Left lung (tissue), 10 donors: ENCODE results near the gene RFC1. TPM values are rescaled to one million over a fixed set of nuclear protein-coding genes. Genes with fewer than 3 reads are reported as not detected.

Experiments
- ATAC-seq: fragments of 200-7000 bp; cut with Tn5 transposase; one replicate; pipeline ENCODE4 v1.9.1; 2020; ENCODE audit warnings: moderate library complexity
- DNase-seq, 4 donors: peaks; one replicate each; pipeline ENCODE4 v3.0.0-alpha.2; 2013 to 2020
- H3K27ac ChIP-seq, 2 donors: fragments of 200-600 bp; sonication (generic) in 1 of 2; one replicate each; pipeline versions ENCODE4 v1.5.0 to v1.8.0; 2020 to 2021
- H3K27me3 ChIP-seq, 2 donors: fragments of 200-600 bp; sonication (generic) in 1 of 2; one replicate each; pipeline versions ENCODE4 v1.5.0 to v1.8.0; 2020 to 2021
- H3K36me3 ChIP-seq, 2 donors: fragments of 200-600 bp; sonication (generic) in 1 of 2; one replicate each; pipeline versions ENCODE4 v1.5.0 to v1.8.0; 2020 to 2021
- H3K4me1 ChIP-seq, 2 donors: fragments of 200-600 bp; one replicate each; pipeline ENCODE4 v1.8.0; 2021
- H3K4me3 ChIP-seq, 2 donors: fragments of 200-600 bp; sonication (generic) in 1 of 2; one replicate each; pipeline versions ENCODE4 v1.5.0 to v1.8.0; 2020 to 2021; ENCODE audit warnings: mild to moderate bottlenecking in 1 of 2
- H3K9me3 ChIP-seq, 2 donors: fragments of 200-600 bp; sonication (generic) in 1 of 2; one replicate each; pipeline versions ENCODE4 v1.5.0 to v1.8.0; 2020 to 2021
- CTCF ChIP-seq, 2 donors: fragments of 200-600 bp; sonication (generic) in 1 of 2; IDR thresholded peaks; one replicate each; pipeline versions ENCODE4 v1.5.0 to v1.8.0; 2021; ENCODE audit warnings: antibody characterized with exemption in 2 of 2
- intact Hi-C, 2 donors: fragments of 100-400 bp; cut with DNase I; formaldehyde crosslinking; loops; one replicate each; pipeline versions ENCODE4 v1.11.2 to v1.14.2; 2022
- microRNA-seq, 2 donors: library from miRNA; unstranded; fragments of <30 nt; microRNA quantifications; one replicate each; pipeline ENCODE4, GENCODE V29; 2019
- polyA plus RNA-seq, 6 donors: library from polyadenylated mRNA; unstranded; fragments of 120-200 nt; gene quantifications; one replicate each; pipeline ENCODE4 v1.2.1, GENCODE V29; 2013; ENCODE audit not compliant: insufficient read length in 6 of 6
- total RNA-seq, 2 donors: library from RNA; stranded (reverse); fragmentation: NEBNext Ultra II Directional; extraction: Animal tissue kit (Norgen Biotek cat#: 25700); gene quantifications; one replicate each; pipeline ENCODE4 v1.2.1, GENCODE V29; 2021
- donor health status: DM: no; HTN: yes; CAD: no.
- donor health status: DM: no; HTN: no; CAD: no.

RFC1 gene
- total and polyA plus RNA-seq, 8 donors: 40.8 to 82.4 (median 71.1) TPM

GRCh38 chr4:39259571-39260330 is 106.4 kb downstream of the RFC1 start:
- ATAC-seq (peak; percentile 71), DNase-seq (no peak)
- Histone ChIP-seq H3K27ac (no peak overlapping the region), H3K9me3 (no peaks in the 10 kb centered on the region), H3K4me3 (no peak overlapping the region), H3K27me3 (no peaks in the 10 kb centered on the region), H3K36me3 (peaks cover 0 to 26% of the 10 kb centered on the region in 2 donors), H3K4me1 (no peaks in the 10 kb centered on the region)
- TF ChIP-seq CTCF (IDR thresholded peaks at IDR 0.05): no peak
- intact Hi-C loops: no loop called here

- peaks cover 0 to 26% of the 10 kb centered on the region in 2 donors for H3K36me3 ChIP-seq
- ATAC-seq: no peak
- TF ChIP-seq CTCF (IDR thresholded peaks at IDR 0.05): no peak
These were observed 109.7 kb downstream of the RFC1 start for GRCh38 chr4:39256436-39256835.

GRCh38 chr4:39255871-39256270 is 110.3 kb downstream of the RFC1 start:
- no peak overlapping the region for H3K4me3 ChIP-seq
- H3K27me3 ChIP-seq: no peaks in the 10 kb centered on the region
- no peaks in the 10 kb centered on the region for H3K9me3 ChIP-seq
- no peak for ATAC-seq
- no peak for DNase-seq
- H3K4me1 ChIP-seq: no peaks in the 10 kb centered on the region
- intact Hi-C loops: no loop called here
- no peak for TF ChIP-seq CTCF (IDR thresholded peaks at IDR 0.05)
- peaks cover 0 to 26% of the 10 kb centered on the region in 2 donors for H3K36me3 ChIP-seq
- no peak overlapping the region for H3K27ac ChIP-seq

More at GRCh38 chr4:39256436-39256835, 109.7 kb downstream of the RFC1 start:
- no peaks in the 10 kb centered on the region for H3K27me3 ChIP-seq
- H3K4me3 ChIP-seq: no peak overlapping the region
- intact Hi-C loops: no loop called here
- DNase-seq: no peak
- no peaks in the 10 kb centered on the region for H3K9me3 ChIP-seq
- no peak overlapping the region for H3K27ac ChIP-seq
- no peaks in the 10 kb centered on the region for H3K4me1 ChIP-seq

GRCh38 chr4:39255266-39255665 is 110.9 kb downstream of the RFC1 start:
- DNase-seq: no peak
- peak; percentile 30 for ATAC-seq
- Histone ChIP-seq H3K27ac (no peak overlapping the region), H3K36me3 (peaks cover 0 to 26% of the 10 kb centered on the region in 2 donors), H3K4me3 (no peak overlapping the region), H3K4me1 (no peaks in the 10 kb centered on the region), H3K9me3 (no peaks in the 10 kb centered on the region), H3K27me3 (no peaks in the 10 kb centered on the region)
- intact Hi-C loops: no loop called here
- no peak for TF ChIP-seq CTCF (IDR thresholded peaks at IDR 0.05)

- H3K9me3 ChIP-seq: peaks cover 0 to 3% of the 10 kb centered on the region in 2 donors
- no peak overlapping the region for H3K27ac ChIP-seq
- no peak overlapping the region for H3K4me3 ChIP-seq
- DNase-seq (no peak), ATAC-seq (no peak)
- no peak for TF ChIP-seq CTCF (IDR thresholded peaks at IDR 0.05)
- H3K27me3 ChIP-seq: no peaks in the 10 kb centered on the region
- no peaks in the 10 kb centered on the region for H3K4me1 ChIP-seq
- peaks cover 0 to 31% of the 10 kb centered on the region in 2 donors for H3K36me3 ChIP-seq
- intact Hi-C loops: no loop called here
These were observed 122.7 kb downstream of the RFC1 start for GRCh38 chr4:39243462-39243861.

Small RNA genes lying within 50 kb of the gene (microRNA-seq; reads per million reads assigned to microRNA genes)
- 0 reads per million in 2 donors for gene MIR5591

Other genes with a start within 250 kb of the RFC1 start
- 10 to 100 TPM; 32.4 to 34.2 TPM for gene WDR19, start 183.8 kb downstream of the RFC1 start, total RNA-seq
- 10 to 100 TPM; 68.4 to 95.0 (median 81.3) TPM for gene WDR19, start 183.8 kb downstream of the RFC1 start, polyA plus RNA-seq
- gene KLB, start 40.6 kb upstream of the RFC1 start, total RNA-seq: 1 to 10 TPM in 1 of 2 donors, under 1 TPM in 1; 0.34 to 2.2 TPM
- under 1 TPM; 0.18 to 0.51 (median 0.41) TPM for gene KLB, start 40.6 kb upstream of the RFC1 start, polyA plus RNA-seq
- 1,000 to 10,000 TPM in 1 of 2 donors, 100 to 1,000 TPM in 1; 974 to 1,439 TPM for gene RPL9, start 92.6 kb upstream of the RFC1 start, total RNA-seq
- gene RPL9, start 92.6 kb upstream of the RFC1 start, polyA plus RNA-seq: 1,000 to 10,000 TPM in 3 of 6 donors, 100 to 1,000 TPM in 3; 634 to 2,388 (median 1,341) TPM
- 10 to 100 TPM in 1 of 2 donors, 1 to 10 TPM in 1; 9.6 to 11.0 TPM for gene LIAS, start 92.7 kb upstream of the RFC1 start, total RNA-seq
- gene LIAS, start 92.7 kb upstream of the RFC1 start, polyA plus RNA-seq: 10 to 100 TPM; 26.8 to 36.6 (median 30.0) TPM
- gene UGDH, start 161.1 kb upstream of the RFC1 start, total RNA-seq: 100 to 1,000 TPM in 1 of 2 donors, 10 to 100 TPM in 1; 62.8 to 104 TPM
- gene UGDH, start 161.1 kb upstream of the RFC1 start, polyA plus RNA-seq: 100 to 1,000 TPM in 3 of 6 donors, 10 to 100 TPM in 3; 78.6 to 108 (median 100) TPM